ENCODE results near the gene CPNE7.
"Not testable (repeated sequence)": the region's sequence is repeated elsewhere in the genome, so short reads cannot be mapped to it uniquely, and the experiment has no call there.

The CPNE7 gene

DNA sequence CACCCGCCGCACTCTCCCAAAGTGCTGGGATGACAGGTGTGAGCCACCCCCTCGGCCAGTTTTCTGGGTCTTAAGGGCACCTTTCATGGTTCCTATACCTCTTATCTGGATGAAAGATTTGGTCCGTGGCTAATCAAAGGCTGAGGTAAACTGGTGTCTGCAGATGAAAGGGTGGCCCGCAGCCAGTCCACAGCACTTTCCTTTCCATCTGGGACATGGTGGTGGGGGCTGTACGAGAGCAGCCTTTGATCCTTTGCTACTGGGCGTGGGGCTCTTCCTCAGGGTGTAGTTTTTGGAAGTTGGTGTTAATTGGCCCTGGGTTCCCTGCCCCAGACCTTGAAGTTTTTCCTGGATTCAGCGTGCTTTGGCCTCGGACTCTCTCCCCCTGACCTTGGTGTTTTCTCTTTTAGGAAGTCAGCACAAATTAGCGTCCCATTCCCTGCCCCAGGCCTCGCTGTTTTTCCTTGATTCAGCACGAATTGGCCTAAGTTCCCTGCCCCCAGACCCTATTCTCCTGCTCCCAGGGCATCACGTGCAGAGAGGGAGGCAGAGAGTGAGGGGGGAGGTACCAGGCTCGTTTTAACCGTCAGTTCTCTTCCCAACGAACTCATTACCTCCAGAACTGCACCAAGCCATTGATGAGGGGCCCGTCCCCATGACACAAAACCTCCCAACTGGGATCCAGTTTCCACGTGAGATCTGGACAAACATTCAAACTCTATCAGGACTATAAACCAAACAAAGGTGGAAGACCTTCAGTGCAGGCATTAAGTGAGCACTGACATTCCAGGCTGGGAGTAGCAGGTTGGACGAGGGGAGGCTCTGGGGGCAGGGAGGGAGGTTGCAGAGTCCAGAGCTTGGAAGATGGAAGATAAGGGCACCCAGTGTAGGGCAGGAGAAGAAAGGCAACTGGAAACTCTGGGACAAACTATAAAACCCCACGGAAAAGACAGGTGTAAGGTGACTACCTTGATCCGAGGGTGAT, 49.5 kb downstream of the CPNE7 start:
- DNase-seq, result no peak

- DNase-seq, result no peak
Observed at GRCh38 chr16:89629827-89630610, 54.5 kb downstream of the CPNE7 start.

GRCh38 chr16:89633064-89633631, 57.6 kb downstream of the CPNE7 start:
- no peak for DNase-seq

- not testable (repeated sequence) for DNase-seq
Observed at GRCh38 chr16:89634463-89635385, 59.2 kb downstream of the CPNE7 start.

- no peak for DNase-seq
Observed at GRCh38 chr16:89636663-89637062, 61.1 kb downstream of the CPNE7 start.

- no peak for DNase-seq
Observed at GRCh38 chr16:89637379-89637778, 61.8 kb downstream of the CPNE7 start.

GRCh38 chr16:89638455-89638854, 62.9 kb downstream of the CPNE7 start:
- no peak for DNase-seq

GRCh38 chr16:89639385-89639784, 63.8 kb downstream of the CPNE7 start:
- DNase-seq, result no peak

DNA sequence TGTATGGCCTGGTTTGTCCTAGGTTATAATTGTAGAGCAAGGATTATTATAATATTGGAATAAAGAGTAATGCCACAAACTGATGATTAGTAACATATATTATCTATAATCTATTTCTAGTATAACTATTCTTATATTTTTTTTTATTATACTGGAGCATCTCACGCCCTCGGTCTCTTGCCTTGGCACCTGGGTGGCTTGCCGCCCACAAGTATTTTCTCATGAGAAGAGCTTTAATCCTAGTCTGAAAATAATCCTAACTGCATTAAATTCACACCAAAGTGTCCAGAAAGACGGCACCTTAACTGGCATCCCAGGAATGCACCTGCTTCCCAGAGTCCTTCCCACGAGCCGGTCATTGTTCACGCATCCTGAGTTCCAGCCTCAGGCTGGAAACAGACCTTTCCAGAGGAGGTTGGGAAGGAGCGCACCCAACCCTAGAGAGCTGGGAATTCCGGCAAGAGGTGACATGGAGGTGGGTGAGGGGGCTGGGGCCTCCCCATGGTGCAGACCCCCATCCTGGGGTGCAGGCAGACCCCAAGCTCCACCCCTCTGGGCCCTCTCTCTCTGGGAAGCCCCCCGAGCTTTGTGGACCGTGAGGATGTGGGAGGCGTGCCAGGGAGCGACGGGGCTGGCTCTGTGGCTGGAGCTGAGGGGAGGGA, 66.0 kb downstream of the CPNE7 start:
- no peak for DNase-seq

DNA sequence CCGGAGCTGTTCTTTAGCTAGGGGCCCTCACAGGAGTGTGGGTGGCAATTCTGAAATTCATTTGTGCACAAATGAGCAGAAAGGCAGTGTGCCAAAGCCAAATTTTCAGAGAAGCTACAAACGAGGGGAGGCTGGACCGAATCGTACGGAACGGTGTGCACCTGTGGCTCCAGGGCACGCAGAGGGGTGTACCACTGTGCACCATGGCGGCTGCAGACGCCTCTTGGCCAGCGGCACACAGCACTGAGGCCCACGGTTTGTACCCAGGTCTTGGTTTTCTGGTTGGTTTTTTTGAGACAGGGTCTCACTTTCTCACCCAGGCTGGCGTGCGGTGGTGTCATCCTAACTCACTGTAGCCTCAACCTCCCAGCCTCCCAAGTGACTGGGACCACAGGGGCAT, 67.0 kb downstream of the CPNE7 start:
- DNase-seq, result no peak

DNA sequence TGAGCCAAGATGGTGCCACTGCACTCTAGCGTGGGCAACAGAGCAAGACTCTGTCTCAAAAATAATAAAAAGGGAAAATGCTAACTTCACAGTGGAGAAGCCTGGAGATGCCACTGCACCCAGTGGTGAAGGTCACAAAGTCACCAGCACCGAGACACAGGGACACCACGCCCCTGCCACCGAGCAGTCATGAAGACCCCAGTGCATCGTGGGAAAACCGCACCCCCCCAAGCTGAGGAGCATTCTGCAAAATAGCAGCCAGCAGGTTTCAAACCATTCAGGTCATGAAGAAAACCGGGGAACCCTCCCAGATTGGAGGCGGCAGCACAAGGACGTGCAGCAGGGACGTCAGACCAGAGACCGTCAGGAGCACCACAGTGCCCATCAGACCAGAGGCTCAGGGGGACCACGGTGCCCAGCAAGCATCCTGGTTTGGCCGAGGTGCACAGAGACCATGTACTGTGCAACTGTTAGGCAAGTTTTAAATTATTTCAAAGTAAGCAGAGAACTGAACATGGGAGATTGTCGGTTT, 68.3 kb downstream of the CPNE7 start:
- DNase-seq, result no peak

GRCh38 chr16:89645122-89645521, 69.6 kb downstream of the CPNE7 start:
- no peak for DNase-seq

DNA sequence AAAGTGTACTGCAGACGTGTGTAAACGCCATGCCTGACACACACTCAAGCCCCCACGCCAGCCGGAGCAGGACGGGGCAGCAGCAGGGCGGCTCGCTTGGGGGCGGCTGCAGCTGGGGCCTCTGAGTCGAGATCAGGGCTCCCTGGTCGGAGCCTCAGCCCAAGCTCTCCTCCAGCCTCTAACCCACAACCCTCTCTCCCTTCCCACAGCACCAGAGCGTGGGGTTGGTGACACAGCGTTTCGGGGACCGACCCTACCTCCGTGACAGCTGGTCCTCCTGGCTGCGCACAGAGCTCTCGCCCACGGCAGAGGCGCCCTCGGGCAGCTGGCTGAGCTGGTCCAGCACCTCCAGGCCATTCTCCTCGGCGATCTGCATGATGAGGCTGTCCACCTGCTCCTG, 70.7 kb downstream of the CPNE7 start:
- no peak for DNase-seq

All from central memory CD4-positive, alpha-beta T cell (primary cell).